ENCODE measurements around the gene DYRK1A.

- TF ChIP-seq EZH2phosphoT487 (IDR thresholded peaks at IDR 0.05), result no peak
- no peak for TF ChIP-seq CTCF (IDR thresholded peaks at IDR 0.05)
- TF ChIP-seq EZH2 (IDR thresholded peaks at IDR 0.05), result no peak
These were observed 80.8 kb downstream of the DYRK1A start for GRCh38 chr21:37447288-37447936.

Measured in neural progenitor cell (in vitro differentiated cells).